KMS-11 (cell line): ENCODE data around the gene PLXNA4.

ENCODE experiments used
- H2AFZ ChIP-seq: fragments of 200-600 bp; sonication (generic); 2 replicates; pipeline ENCODE4 v1.6.1; 2016; ENCODE audit warnings: antibody characterized with exemption, mixed run types, low read depth
- H3K27ac ChIP-seq: fragments of 200-600 bp; sonication (generic); 2 replicates; pipeline ENCODE4 v1.6.1; 2016; ENCODE audit warnings: mild to moderate bottlenecking, mixed run types
- H3K27me3 ChIP-seq: fragments of 200-600 bp; sonication (generic); 2 replicates; pipeline ENCODE4 v1.6.1; 2017; ENCODE audit warnings: mild to moderate bottlenecking, low read depth, mixed run types, moderate library complexity; ENCODE audit not compliant: insufficient read depth
- H3K36me3 ChIP-seq: fragments of 200-600 bp; sonication (generic); 2 replicates; pipeline ENCODE4 v1.6.1; 2017; ENCODE audit warnings: mild to moderate bottlenecking, mixed run types; ENCODE audit not compliant: insufficient read depth
- H3K4me1 ChIP-seq: fragments of 200-600 bp; sonication (generic); 2 replicates; pipeline ENCODE4 v1.6.1; 2016; ENCODE audit warnings: mild to moderate bottlenecking, low read depth, mixed run types; ENCODE audit not compliant: poor library complexity, severe bottlenecking
- H3K4me2 ChIP-seq: fragments of 200-600 bp; sonication (generic); 2 replicates; pipeline ENCODE4 v1.7.0; 2016; ENCODE audit warnings: mild to moderate bottlenecking, mixed run types
- H3K4me3 ChIP-seq: fragments of 200-600 bp; sonication (generic); IDR thresholded peaks from 2 replicates; pipeline ENCODE4 v1.6.1; 2017; ENCODE audit warnings: low read depth, low read length, mixed read lengths; ENCODE audit not compliant: insufficient read depth
- H3K79me2 ChIP-seq: fragments of 200-600 bp; sonication (generic); 2 replicates; pipeline ENCODE4 v1.6.1; 2016; ENCODE audit warnings: low read depth, mixed run types; ENCODE audit not compliant: insufficient read depth
- H3K9ac ChIP-seq: fragments of 200-600 bp; sonication (generic); 2 replicates; pipeline ENCODE4 v1.6.1; 2016; ENCODE audit warnings: mild to moderate bottlenecking, mixed run types
- H4K20me1 ChIP-seq: fragments of 200-600 bp; sonication (generic); 2 replicates; pipeline ENCODE4 v1.6.1; 2016; ENCODE audit warnings: mild to moderate bottlenecking, mixed run types; ENCODE audit not compliant: insufficient read depth
- CTCF ChIP-seq: fragments of 200-600 bp; sonication (generic); conservative IDR thresholded peaks from 2 replicates; pipeline ENCODE4 v1.6.1; 2017; ENCODE audit warnings: low read depth, mild to moderate bottlenecking, antibody characterized with exemption, low read length, moderate library complexity, mixed read lengths

PLXNA4 gene

DNA sequence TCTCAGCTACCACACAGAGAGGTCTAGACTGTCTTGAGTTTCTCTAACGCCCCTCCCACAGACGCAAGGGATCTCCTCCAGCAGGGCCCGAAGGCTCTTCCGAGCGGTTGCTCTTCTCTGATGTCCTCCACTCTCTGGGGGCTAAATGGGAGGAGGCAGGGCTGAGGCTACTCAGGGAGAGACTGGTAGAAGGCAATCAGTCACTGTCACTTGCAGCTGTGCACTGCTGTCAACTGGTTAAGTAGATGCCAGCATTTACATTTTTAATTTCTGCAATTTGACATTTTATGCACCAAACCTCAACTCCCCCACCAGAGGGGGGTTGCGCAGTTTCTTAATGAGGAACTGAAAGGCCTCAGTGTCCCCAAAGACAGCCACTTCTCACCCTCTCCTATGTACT, 442.8 kb downstream of the PLXNA4 start:
- Histone ChIP-seq H3K27ac (no peak overlapping the region), H4K20me1 (no peaks in the 10 kb centered on the region), H3K27me3 (no peaks in the 10 kb centered on the region), H3K9ac (no peak overlapping the region), H3K36me3 (no peaks in the 10 kb centered on the region), H2AFZ (no peak overlapping the region), H3K4me2 (no peak overlapping the region), H3K4me1 (no peaks in the 10 kb centered on the region), H3K4me3 (no peak overlapping the region), H3K79me2 (no peaks in the 10 kb centered on the region)
- no peak for TF ChIP-seq CTCF

- Histone ChIP-seq H3K4me3 (no peak overlapping the region), H3K9ac (no peak overlapping the region), H3K36me3 (no peaks in the 10 kb centered on the region), H3K79me2 (no peaks in the 10 kb centered on the region), H2AFZ (no peak overlapping the region), H3K27me3 (no peaks in the 10 kb centered on the region), H3K27ac (no peak overlapping the region), H4K20me1 (no peaks in the 10 kb centered on the region), H3K4me1 (no peaks in the 10 kb centered on the region), H3K4me2 (no peak overlapping the region)
- TF ChIP-seq CTCF, result no peak
Observed at GRCh38 chr7:132131196-132131595, 445.1 kb downstream of the PLXNA4 start.

DNA sequence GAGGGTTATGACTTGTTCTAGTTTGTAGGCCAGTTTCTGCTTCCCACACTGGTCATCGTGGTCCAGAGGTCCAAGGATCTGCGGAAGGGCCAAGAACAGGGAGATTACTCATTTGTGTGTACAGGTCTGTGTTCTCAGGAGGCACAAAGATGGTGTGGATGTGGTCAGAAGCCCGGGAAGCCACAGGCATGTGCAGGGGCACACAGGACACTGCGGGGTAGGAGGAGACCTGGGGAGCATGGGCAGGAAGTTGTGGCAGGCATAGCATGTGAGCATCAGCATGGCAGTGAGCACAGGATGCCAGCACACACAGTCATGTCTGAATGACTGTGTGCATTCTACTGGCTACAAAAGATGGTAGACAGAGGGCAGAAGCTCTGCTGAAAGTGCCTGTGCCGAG, 445.8 kb downstream of the PLXNA4 start:
- Histone ChIP-seq H3K9ac (no peak overlapping the region), H2AFZ (no peak overlapping the region), H3K27ac (no peak overlapping the region), H3K27me3 (no peaks in the 10 kb centered on the region), H3K4me2 (no peak overlapping the region), H3K36me3 (no peaks in the 10 kb centered on the region), H3K4me3 (no peak overlapping the region), H3K4me1 (no peaks in the 10 kb centered on the region), H4K20me1 (no peaks in the 10 kb centered on the region), H3K79me2 (no peaks in the 10 kb centered on the region)
- no peak for TF ChIP-seq CTCF

DNA sequence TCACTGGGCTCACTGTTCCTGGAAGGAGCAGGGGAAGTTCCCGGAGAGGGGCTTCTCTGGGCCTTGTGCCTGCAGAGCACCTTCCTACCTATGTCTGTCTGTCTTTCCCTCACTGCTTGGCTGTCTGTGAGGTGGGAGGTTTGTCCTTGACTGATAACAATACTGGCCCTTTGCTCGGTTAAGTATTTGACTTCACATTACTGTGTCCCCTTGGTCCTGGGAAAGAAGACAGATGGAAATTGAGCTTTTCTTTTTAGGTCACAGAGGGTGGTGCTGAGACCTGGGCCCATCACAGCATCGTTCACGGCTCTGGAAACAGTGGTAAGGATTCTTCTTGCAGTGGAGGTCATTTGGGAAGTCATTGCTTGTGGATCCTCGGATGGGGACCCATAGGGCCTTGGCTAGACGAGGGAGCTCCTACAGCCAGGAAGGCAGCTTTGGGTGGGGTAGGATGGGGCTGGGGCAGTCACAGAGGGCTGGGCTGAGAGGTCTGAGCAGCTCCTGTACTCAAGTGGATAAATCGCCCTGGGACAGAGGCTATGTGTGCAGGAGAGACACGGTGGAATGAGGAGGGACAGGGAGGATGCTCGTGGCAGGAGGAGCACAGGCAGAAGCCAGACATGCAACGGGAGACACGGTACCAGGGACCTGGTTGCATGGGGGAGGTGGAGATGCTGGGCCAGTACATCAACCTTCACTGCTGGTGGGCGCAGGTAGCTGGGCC, 450.2 kb downstream of the PLXNA4 start:
- no peaks in the 10 kb centered on the region for H3K36me3 ChIP-seq
- H3K4me3 ChIP-seq, result no peak overlapping the region
- H3K79me2 ChIP-seq, result no peaks in the 10 kb centered on the region
- H3K9ac ChIP-seq, result no peak overlapping the region
- no peak overlapping the region for H2AFZ ChIP-seq
- no peaks in the 10 kb centered on the region for H4K20me1 ChIP-seq
- no peaks in the 10 kb centered on the region for H3K27me3 ChIP-seq
- no peak overlapping the region for H3K4me2 ChIP-seq
- no peaks in the 10 kb centered on the region for H3K4me1 ChIP-seq
- H3K27ac ChIP-seq, result no peak overlapping the region
- no peak for TF ChIP-seq CTCF
